ENCODE results near the gene NAV2. TPM values are rescaled to one million over a fixed set of nuclear protein-coding genes. Genes with fewer than 3 reads are reported as not detected.

NAV2 gene
- total RNA-seq, 1 experiment from 2014 or later: 63.5 TPM

DNA sequence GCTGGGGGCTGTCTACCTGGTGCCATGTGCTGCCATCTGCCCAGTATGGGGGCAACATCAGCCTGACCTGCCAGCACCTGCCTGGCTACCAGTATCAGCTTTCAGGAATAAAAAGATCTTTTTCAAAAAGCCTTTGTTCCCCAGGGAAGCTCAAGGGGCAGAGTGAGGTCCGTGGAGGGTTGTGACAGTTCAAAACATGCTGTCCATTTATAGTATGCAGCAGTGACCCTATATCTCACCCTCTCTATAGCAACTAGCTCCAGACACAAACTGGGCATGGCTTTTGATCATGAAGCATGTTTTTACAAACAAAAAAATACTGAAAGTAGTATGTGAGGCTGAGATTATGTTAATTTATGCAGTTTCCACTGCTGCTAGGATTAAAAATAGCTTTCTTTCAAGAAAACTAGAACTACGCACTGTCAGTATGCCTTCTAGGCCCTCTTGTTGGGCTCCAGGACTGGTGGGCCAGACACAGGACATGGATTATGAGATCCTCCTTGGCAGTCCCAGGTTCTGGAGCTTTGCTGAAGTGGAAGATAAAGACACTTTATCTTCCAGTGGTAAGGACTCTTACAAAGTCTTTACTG, 23.4 kb downstream of the NAV2 start:
- DNase-seq: no peak

DNA sequence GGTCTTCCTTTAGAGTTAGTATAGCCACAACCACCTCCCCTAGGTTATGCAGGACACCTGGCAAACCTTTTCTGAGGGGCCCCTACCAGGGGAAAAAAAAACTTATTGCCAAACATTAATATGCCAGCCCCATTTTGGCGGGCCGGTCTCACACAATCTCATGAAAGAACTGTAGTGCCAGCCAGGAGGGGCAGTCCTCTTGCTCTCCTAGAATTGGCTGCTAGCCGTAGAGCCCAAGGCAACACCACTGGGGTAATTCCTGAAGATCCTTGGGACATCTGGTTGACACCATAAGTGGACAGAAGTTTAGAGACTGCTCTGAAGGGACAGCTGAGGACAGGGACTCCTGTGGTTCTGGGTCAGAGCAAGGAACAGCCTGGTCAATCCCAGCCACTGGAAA, 24.2 kb downstream of the NAV2 start:
- no peak overlapping the region for H3K4me3 ChIP-seq (ENCODE audit: low read depth, low read length)
- no peaks in the 10 kb centered on the region for H3K4me1 Mint-ChIP-seq (ENCODE audit: low read depth, unreplicated experiment)
- CTCF ChIA-PET: no interaction called here
- H3K9me3 Mint-ChIP-seq (ENCODE audit: unreplicated experiment): no peaks in the 10 kb centered on the region
- H3K36me3 Mint-ChIP-seq (ENCODE audit: insufficient read depth, unreplicated experiment): no peaks in the 10 kb centered on the region
- no peaks in the 10 kb centered on the region for H3K9me3 ChIP-seq
- TF ChIP-seq, protein P1, sequence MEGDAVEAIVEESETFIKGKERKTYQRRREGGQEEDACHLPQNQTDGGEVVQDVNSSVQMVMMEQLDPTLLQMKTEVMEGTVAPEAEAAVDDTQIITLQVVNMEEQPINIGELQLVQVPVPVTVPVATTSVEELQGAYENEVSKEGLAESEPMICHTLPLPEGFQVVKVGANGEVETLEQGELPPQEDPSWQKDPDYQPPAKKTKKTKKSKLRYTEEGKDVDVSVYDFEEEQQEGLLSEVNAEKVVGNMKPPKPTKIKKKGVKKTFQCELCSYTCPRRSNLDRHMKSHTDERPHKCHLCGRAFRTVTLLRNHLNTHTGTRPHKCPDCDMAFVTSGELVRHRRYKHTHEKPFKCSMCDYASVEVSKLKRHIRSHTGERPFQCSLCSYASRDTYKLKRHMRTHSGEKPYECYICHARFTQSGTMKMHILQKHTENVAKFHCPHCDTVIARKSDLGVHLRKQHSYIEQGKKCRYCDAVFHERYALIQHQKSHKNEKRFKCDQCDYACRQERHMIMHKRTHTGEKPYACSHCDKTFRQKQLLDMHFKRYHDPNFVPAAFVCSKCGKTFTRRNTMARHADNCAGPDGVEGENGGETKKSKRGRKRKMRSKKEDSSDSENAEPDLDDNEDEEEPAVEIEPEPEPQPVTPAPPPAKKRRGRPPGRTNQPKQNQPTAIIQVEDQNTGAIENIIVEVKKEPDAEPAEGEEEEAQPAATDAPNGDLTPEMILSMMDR (IDR thresholded peaks at IDR 0.05; ENCODE audit: insufficient read depth in 1 of 2, low read depth in 1 of 2, low read length in 1 of 2, severe bottlenecking in 1 of 2, unreplicated experiment in 1 of 2): no peak
- intact Hi-C loops (cut with micrococcal nuclease; ENCODE audit: unreplicated experiment): loop anchor here (10.0 kb wide), 1 partner anchor 398 kb away; no protein-coding TSS in a partner anchor
- no peaks in the 10 kb centered on the region for H3K36me3 ChIP-seq (ENCODE audit: control insufficient read depth, insufficient read depth, low read length)
- H3K27ac Mint-ChIP-seq (ENCODE audit: unreplicated experiment): no peak overlapping the region
- no peaks in the 10 kb centered on the region for H3K27me3 ChIP-seq (replicated peaks; ENCODE audit: control insufficient read depth, insufficient read depth, low read length)
- H3K27me3 Mint-ChIP-seq (ENCODE audit: insufficient read depth, unreplicated experiment): no peaks in the 10 kb centered on the region
- POLR2A ChIA-PET: no interaction called here
- H3K4me1 ChIP-seq: no peaks in the 10 kb centered on the region
- no peak overlapping the region for H3K4me3 Mint-ChIP-seq (ENCODE audit: unreplicated experiment)
- no TSS peak for BruUV-seq (replicated peaks)
- DNase-seq: no peak

More for the DNA sequence above, 23.4 kb downstream of the NAV2 start:
- ChIA-PET CTCF (interaction anchor here (0.6 kb wide), 1 partner anchor 168 kb away, joined by 4 read pairs; no protein-coding TSS in a partner anchor), POLR2A (no interaction called here)
- no peaks in the 10 kb centered on the region for H3K4me1 Mint-ChIP-seq (ENCODE audit: low read depth, unreplicated experiment)
- no TSS peak for BruUV-seq (replicated peaks)
- no peaks in the 10 kb centered on the region for H3K4me1 ChIP-seq
- no peak overlapping the region for H3K27ac Mint-ChIP-seq (ENCODE audit: unreplicated experiment)
- no peaks in the 10 kb centered on the region for H3K36me3 ChIP-seq (ENCODE audit: control insufficient read depth, insufficient read depth, low read length)
- no peaks in the 10 kb centered on the region for H3K27me3 ChIP-seq (replicated peaks; ENCODE audit: control insufficient read depth, insufficient read depth, low read length)
- intact Hi-C loops (cut with micrococcal nuclease; ENCODE audit: unreplicated experiment): loop anchor here (10.0 kb wide), 1 partner anchor 399 kb away; no protein-coding TSS in a partner anchor
- H3K36me3 Mint-ChIP-seq (ENCODE audit: insufficient read depth, unreplicated experiment): no peaks in the 10 kb centered on the region
- H3K27me3 Mint-ChIP-seq (ENCODE audit: insufficient read depth, unreplicated experiment): peaks cover 3% of the 10 kb centered on the region
- H3K4me3 Mint-ChIP-seq (ENCODE audit: unreplicated experiment): no peak overlapping the region
- TF ChIP-seq, protein P1 (IDR thresholded peaks at IDR 0.05; ENCODE audit: insufficient read depth in 1 of 2, low read depth in 1 of 2, low read length in 1 of 2, severe bottlenecking in 1 of 2, unreplicated experiment in 1 of 2): no peak
- no peaks in the 10 kb centered on the region for H3K9me3 Mint-ChIP-seq (ENCODE audit: unreplicated experiment)
- no peaks in the 10 kb centered on the region for H3K9me3 ChIP-seq
- H3K4me3 ChIP-seq (ENCODE audit: low read depth, low read length): no peak overlapping the region

DNA sequence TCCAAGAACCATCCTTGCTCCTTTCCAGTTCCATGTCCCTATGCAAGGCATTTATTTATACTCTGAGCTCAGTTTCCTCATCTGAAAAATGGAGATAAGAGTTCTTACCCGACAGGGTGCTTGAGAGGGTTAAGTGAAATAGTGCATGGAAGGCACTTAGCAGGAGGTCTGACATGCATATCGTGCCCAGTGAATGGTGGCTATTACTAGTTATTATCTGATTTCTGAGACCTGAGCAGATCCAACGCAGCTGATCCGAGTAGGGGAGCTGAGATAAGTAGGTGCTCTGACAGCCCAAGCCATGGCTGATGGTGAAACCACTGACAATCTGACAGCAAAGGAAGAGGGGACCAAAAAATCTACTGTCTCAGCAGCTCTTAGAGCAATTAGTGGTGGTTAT, 24.9 kb downstream of the NAV2 start:
- DNase-seq: no peak
- Mint-ChIP-seq H3K9me3 (ENCODE audit: unreplicated experiment) (no peaks in the 10 kb centered on the region), H3K4me3 (ENCODE audit: unreplicated experiment) (no peak overlapping the region), H3K4me1 (ENCODE audit: low read depth, unreplicated experiment) (no peaks in the 10 kb centered on the region), H3K27me3 (ENCODE audit: insufficient read depth, unreplicated experiment) (no peaks in the 10 kb centered on the region), H3K36me3 (ENCODE audit: insufficient read depth, unreplicated experiment) (no peaks in the 10 kb centered on the region), H3K27ac (ENCODE audit: unreplicated experiment) (no peak overlapping the region)
- no TSS peak for BruUV-seq (replicated peaks)
- Histone ChIP-seq H3K4me1 (no peaks in the 10 kb centered on the region), H3K4me3 (ENCODE audit: low read depth, low read length) (no peak overlapping the region), H3K27me3 (replicated peaks; ENCODE audit: control insufficient read depth, insufficient read depth, low read length) (no peaks in the 10 kb centered on the region), H3K36me3 (ENCODE audit: control insufficient read depth, insufficient read depth, low read length) (no peaks in the 10 kb centered on the region), H3K9me3 (no peaks in the 10 kb centered on the region)
- TF ChIP-seq, protein P1 (IDR thresholded peaks at IDR 0.05; ENCODE audit: insufficient read depth in 1 of 2, low read depth in 1 of 2, low read length in 1 of 2, severe bottlenecking in 1 of 2, unreplicated experiment in 1 of 2): no peak
- ChIA-PET CTCF (no interaction called here), POLR2A (no interaction called here)
- intact Hi-C loops (cut with micrococcal nuclease; ENCODE audit: unreplicated experiment): loop anchor here (10.0 kb wide), 1 partner anchor 397 kb away; no protein-coding TSS in a partner anchor
